ENCODE data around the gene COBLL1.

COBLL1 gene

DNA sequence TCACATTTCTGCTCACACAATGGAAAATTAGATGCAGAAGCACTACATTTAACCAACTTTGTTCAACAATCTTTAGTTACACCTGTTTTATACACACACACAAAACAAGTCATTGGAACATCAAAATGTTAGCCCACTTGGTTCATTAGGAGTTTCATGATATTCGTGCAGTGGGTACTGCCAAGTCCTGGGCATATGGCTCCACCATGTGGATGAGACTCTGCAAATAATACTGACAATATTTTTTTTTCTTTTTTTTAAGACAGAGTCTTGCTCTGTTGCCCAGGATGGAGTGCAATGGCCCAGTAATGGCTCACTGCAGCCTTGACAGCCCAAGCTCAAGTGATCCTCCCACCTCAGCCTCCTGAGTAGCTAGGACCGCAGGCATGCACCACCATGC, 185.9 kb downstream of the COBLL1 start:
- no peak overlapping the region for H3K4me3 ChIP-seq (ENCODE audit: low read length)
- TF ChIP-seq, protein P1, sequence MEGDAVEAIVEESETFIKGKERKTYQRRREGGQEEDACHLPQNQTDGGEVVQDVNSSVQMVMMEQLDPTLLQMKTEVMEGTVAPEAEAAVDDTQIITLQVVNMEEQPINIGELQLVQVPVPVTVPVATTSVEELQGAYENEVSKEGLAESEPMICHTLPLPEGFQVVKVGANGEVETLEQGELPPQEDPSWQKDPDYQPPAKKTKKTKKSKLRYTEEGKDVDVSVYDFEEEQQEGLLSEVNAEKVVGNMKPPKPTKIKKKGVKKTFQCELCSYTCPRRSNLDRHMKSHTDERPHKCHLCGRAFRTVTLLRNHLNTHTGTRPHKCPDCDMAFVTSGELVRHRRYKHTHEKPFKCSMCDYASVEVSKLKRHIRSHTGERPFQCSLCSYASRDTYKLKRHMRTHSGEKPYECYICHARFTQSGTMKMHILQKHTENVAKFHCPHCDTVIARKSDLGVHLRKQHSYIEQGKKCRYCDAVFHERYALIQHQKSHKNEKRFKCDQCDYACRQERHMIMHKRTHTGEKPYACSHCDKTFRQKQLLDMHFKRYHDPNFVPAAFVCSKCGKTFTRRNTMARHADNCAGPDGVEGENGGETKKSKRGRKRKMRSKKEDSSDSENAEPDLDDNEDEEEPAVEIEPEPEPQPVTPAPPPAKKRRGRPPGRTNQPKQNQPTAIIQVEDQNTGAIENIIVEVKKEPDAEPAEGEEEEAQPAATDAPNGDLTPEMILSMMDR (conservative IDR thresholded peaks at IDR 0.05; ENCODE audit: low read length): peak; percentile 11; the same call in 1 of the 2 replicates
- no peak for DNase-seq (ENCODE audit: low read depth)

DNA sequence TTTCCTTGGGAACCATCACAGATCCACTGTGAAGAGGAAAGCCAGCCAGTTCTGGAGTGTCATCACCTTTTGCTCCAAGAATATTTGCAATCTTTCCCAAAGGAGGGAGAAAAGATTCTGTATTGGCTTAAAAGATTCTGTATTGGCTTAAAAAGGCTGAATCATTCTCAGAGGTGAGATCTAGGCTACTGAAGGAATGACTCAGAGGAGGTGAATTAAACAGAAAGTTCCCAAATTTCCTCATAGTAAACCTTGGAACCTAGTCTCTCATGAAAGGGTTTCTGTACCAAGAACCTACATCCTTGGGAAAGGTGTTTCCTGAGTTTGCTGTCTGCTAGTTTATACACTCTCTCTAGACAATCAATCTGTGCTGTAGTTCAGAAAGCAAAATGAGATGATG, 186.3 kb downstream of the COBLL1 start:
- TF ChIP-seq, protein P1 (conservative IDR thresholded peaks at IDR 0.05; ENCODE audit: low read length): no peak
- DNase-seq (ENCODE audit: low read depth): no peak
- H3K4me3 ChIP-seq (ENCODE audit: low read length): no peak overlapping the region

DNA sequence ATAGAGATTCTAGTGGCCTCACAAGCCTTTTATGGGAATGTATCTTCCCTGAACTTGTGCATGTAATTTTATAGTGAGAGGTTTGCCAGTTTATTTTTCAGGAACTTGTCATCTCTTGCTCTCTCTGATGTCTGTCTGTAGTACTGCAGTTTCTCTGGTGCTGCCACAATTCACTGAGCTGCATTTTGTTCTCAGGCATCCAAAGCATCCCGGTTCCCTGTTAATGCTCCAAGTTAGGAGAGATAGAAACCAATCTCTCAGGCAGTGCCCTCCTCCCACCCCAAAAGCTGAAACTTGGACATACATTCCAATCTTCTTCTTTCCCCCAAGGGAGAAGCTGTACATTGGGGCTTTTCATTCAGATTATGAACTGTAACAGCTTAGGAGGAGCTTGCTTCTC, 190.3 kb downstream of the COBLL1 start:
- DNase-seq (ENCODE audit: low read depth): no peak

DNA sequence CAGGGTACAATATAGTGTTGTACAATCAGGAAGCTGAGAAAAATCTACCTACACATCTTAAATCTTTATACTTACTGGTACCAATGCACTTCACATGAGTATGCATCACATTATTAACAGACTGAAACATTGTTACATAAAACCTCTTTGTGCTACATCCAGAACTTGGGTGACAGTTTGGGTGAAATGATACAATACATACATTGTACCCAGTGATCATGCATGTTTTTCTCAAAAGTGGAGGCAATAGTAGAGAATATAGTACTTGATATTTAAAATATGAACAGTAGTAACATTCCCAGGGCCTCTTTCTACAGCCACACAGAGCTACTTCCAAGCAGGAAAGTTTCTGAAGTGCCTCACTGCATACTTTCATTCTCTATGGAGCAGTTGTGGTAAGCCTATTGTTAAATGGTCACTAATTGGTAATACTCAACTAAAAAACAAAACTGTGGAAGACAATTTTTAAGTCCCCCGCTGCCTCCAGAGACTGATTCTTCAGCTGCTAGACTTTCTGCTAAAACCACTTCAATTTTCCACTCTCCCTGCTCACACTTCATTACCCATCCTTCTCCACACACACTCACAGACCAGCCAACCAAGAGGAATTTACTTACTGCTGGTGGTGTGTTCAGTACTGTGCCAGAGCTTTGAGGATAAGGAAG, 197.5 kb downstream of the COBLL1 start:
- no peak overlapping the region for H3K4me3 ChIP-seq (ENCODE audit: low read length)
- TF ChIP-seq, protein P1 (conservative IDR thresholded peaks at IDR 0.05; ENCODE audit: low read length): no peak
- peak; percentile 32 for DNase-seq (ENCODE audit: low read depth)

More for the DNA sequence above, 190.3 kb downstream of the COBLL1 start:
- TF ChIP-seq, protein P1 (conservative IDR thresholded peaks at IDR 0.05; ENCODE audit: low read length): no peak
- no peak overlapping the region for H3K4me3 ChIP-seq (ENCODE audit: low read length)

- TF ChIP-seq, protein P1 (conservative IDR thresholded peaks at IDR 0.05; ENCODE audit: low read length): no peak
- no peak overlapping the region for H3K4me3 ChIP-seq (ENCODE audit: low read length)
- DNase-seq (ENCODE audit: low read depth): no peak
Observed at GRCh38 chr2:164642946-164643555, 198.6 kb downstream of the COBLL1 start.

DNA sequence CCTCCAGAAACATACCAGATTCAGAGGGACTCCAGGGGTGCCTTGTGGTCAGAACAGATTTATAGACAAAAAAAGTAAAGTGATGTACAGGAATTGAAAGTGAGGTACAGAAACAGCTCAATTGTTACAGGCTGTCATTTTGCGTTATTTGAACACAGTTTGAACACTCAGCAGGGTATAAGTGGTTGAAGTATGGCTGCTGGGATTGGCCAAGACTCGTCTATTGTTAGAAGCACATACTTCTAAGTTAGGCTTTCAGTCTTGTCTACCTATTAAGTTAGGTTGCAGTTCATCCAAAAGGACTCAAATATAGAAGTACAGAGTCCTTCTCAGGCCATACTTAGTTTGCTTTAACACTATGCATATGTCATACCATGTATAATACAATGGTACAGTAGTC, 199.4 kb downstream of the COBLL1 start:
- no peak overlapping the region for H3K4me3 ChIP-seq (ENCODE audit: low read length)
- TF ChIP-seq, protein P1 (conservative IDR thresholded peaks at IDR 0.05; ENCODE audit: low read length): no peak
- no peak for DNase-seq (ENCODE audit: low read depth)

All from AG10803 (cell line).